PC-3 (cell line): ENCODE data around the gene TPM1. TPM values are rescaled to one million over a fixed set of nuclear protein-coding genes. Genes with fewer than 3 reads are reported as not detected.

ENCODE experiments used
- ATAC-seq: fragments of 200-7000 bp; cut with Tn5 transposase; 2 replicates; pipeline ENCODE4 v1.9.1; 2020; ENCODE audit warnings: mild to moderate bottlenecking, moderate library complexity
- BruUV-seq: library from RNA; stranded (reverse); fragments of 400-500 nt; replicated peaks from 2 replicates; lab custom pipeline; 2021; lab: Mats Ljungman, UMichigan
- CTCF ChIA-PET: fragments of 300-600 bp; sonication (Branson Sonifier 250); formaldehyde crosslinking; loops from one replicate; lab custom pipeline; 2022; ENCODE audit warnings: antibody characterized with exemption; lab: Charles Lee
- POLR2A ChIA-PET: fragments of 300-600 bp; sonication (Branson Sonifier 250); formaldehyde crosslinking; loops from one replicate; lab custom pipeline; 2022; ENCODE audit warnings: antibody characterized with exemption; ENCODE audit not compliant: unreplicated experiment; lab: Charles Lee
- DNase-seq: peaks from one replicate; pipeline ENCODE4 v3.0.0-alpha.2; 2015
- H2AFZ ChIP-seq: fragments of 300-600 bp; sonication (generic); 2 replicates; pipeline ENCODE4 v1.6.0; 2016; ENCODE audit warnings: antibody characterized with exemption, low read length
- H3F3A ChIP-seq: fragments of 300-600 bp; sonication (generic); one replicate; pipeline ENCODE4 v1.6.0; 2017; ENCODE audit warnings: antibody characterized with exemption, low read length, control low read depth, mild to moderate bottlenecking; ENCODE audit not compliant: unreplicated experiment
- H3K27ac ChIP-seq: fragments of 300-600 bp; sonication (generic); 2 replicates; pipeline ENCODE4 v1.5.1; 2016; ENCODE audit warnings: mild to moderate bottlenecking, low read length
- H3K27me3 ChIP-seq: fragments of 300-600 bp; sonication (generic); 2 replicates; pipeline ENCODE4 v1.6.1; 2016; ENCODE audit warnings: low read length, mixed read lengths
- H3K36me3 ChIP-seq: fragments of 300-600 bp; sonication (generic); 2 replicates; pipeline ENCODE4 v1.6.1; 2016; ENCODE audit warnings: low read depth, mixed run types, low read length, mixed read lengths
- H3K4me1 ChIP-seq: fragments of 300-600 bp; sonication (generic); 2 replicates; pipeline ENCODE4 v1.5.1; 2016; ENCODE audit warnings: low read length; ENCODE audit not compliant: insufficient read depth
- H3K4me2 ChIP-seq: fragments of 300-600 bp; sonication (generic); 2 replicates; pipeline ENCODE4 v1.6.0; 2016; ENCODE audit warnings: low read length
- H3K4me3 ChIP-seq: fragments of 300-600 bp; sonication (generic); 2 replicates; pipeline ENCODE4 v1.5.1; 2016; ENCODE audit warnings: mild to moderate bottlenecking, low read length, mixed read lengths
- H3K79me2 ChIP-seq: fragments of 300-600 bp; sonication (generic); 2 replicates; pipeline ENCODE4 v1.6.1; 2017; ENCODE audit warnings: low read length, mixed read lengths
- H3K9ac ChIP-seq: fragments of 300-600 bp; sonication (generic); 2 replicates; pipeline ENCODE4 v1.6.0; 2016; ENCODE audit warnings: mild to moderate bottlenecking, low read length
- H3K9me2 ChIP-seq: fragments of 300-600 bp; sonication (generic); replicated peaks from 2 replicates; pipeline ENCODE4 v1.6.1; 2016; ENCODE audit warnings: mixed run types, low read length, mixed read lengths
- H3K9me3 ChIP-seq: fragments of 300-600 bp; sonication (generic); 2 replicates; pipeline ENCODE4 v1.6.1; 2016; ENCODE audit warnings: low read length, mixed read lengths
- H4K20me1 ChIP-seq: fragments of 300-600 bp; sonication (generic); 2 replicates; pipeline ENCODE4 v1.6.1; 2016; ENCODE audit warnings: low read length, mixed read lengths
- EZH2 ChIP-seq: fragments of 300-600 bp; sonication (generic); IDR thresholded peaks from one replicate; pipeline ENCODE4 v1.6.1; 2017; ENCODE audit warnings: antibody characterized with exemption, mild to moderate bottlenecking, low read length; ENCODE audit not compliant: unreplicated experiment
- EZH2phosphoT487 ChIP-seq: fragments of 300-600 bp; sonication (generic); IDR thresholded peaks from 2 replicates; pipeline ENCODE4 v1.6.1; 2018; ENCODE audit warnings: mild to moderate bottlenecking, antibody characterized with exemption, low read length, borderline replicate concordance
- intact Hi-C: fragments of 100-400 bp; cut with micrococcal nuclease; formaldehyde crosslinking; loops from 2 replicates; pipeline ENCODE4 v1.9.0; 2023
- total RNA-seq: library from RNA; depleted of rRNA; stranded (reverse); fragments of >200 nt; gene quantifications from 2 replicates; pipeline ENCODE4 v1.2.3, GENCODE V29; 2014
- TF ChIP-seq, protein P1 (sequence below): fragments of 300-600 bp; sonication (generic); conservative IDR thresholded peaks from 2 replicates; pipeline ENCODE4 v1.5.1; 2017; ENCODE audit warnings: antibody characterized with exemption, low read depth, mild to moderate bottlenecking, low read length

Gene TPM1
- total RNA-seq, 1 experiment from 2014 or later: 127 TPM

DNA sequence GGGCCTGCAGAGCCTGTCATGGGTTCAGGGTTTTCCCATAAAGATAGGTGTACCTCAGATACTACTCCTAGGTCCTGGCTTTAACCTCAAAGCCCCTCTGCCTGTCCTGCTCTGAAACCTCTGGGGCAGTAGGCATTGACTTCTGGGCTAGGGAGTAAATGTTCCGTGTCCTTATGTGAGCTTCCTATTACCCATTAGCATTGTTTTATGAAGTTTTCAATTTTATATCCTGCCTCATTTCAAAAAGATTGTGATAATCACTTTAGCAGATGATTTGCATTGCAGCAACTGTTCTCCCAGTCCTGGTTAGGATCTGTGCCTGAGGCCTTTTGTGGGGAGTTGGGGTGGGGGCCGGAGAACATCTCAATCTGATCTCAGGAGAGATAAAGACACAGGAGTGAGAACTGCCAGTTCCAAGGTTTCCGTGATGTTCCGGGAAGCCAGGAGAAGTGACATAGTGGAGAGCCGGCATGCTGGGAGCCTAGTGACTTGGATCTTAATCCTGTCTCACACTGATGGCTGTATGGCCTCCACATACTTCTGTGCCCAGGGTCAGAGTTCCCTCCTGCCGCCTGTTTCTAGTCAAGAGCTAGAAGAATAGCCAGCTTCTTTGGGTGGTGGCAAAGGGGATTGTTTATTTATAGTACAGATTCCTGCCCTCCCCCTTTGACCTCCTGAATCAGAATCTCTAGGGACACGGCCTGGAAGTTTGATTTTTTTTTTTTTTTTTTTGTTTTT, 10.6 kb downstream of the TPM1 start:
- Histone ChIP-seq H3K27ac (no peak overlapping the region), H3K4me2 (no peak overlapping the region), H3K4me3 (no peak overlapping the region), H3K79me2 (peaks cover 77% of the 10 kb centered on the region), H4K20me1 (no peaks in the 10 kb centered on the region), H3K9me3 (no peaks in the 10 kb centered on the region), H3K27me3 (no peaks in the 10 kb centered on the region), H3K9ac (no peak overlapping the region), H2AFZ (no peak overlapping the region), H3F3A (no peaks in the 10 kb centered on the region), H3K9me2 (no peaks in the 10 kb centered on the region), H3K4me1 (peaks cover 23% of the 10 kb centered on the region), H3K36me3 (peaks cover 9% of the 10 kb centered on the region; the same call in 1 of the 2 replicates)
- intact Hi-C loops: no loop called here
- TF ChIP-seq EZH2phosphoT487 (no peak), EZH2 (no peak)
- TF ChIP-seq, protein P1, sequence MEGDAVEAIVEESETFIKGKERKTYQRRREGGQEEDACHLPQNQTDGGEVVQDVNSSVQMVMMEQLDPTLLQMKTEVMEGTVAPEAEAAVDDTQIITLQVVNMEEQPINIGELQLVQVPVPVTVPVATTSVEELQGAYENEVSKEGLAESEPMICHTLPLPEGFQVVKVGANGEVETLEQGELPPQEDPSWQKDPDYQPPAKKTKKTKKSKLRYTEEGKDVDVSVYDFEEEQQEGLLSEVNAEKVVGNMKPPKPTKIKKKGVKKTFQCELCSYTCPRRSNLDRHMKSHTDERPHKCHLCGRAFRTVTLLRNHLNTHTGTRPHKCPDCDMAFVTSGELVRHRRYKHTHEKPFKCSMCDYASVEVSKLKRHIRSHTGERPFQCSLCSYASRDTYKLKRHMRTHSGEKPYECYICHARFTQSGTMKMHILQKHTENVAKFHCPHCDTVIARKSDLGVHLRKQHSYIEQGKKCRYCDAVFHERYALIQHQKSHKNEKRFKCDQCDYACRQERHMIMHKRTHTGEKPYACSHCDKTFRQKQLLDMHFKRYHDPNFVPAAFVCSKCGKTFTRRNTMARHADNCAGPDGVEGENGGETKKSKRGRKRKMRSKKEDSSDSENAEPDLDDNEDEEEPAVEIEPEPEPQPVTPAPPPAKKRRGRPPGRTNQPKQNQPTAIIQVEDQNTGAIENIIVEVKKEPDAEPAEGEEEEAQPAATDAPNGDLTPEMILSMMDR: no peak
- ATAC-seq (no peak), DNase-seq (no peak)
- CTCF ChIA-PET: no interaction called here
- BruUV-seq: no TSS peak
- POLR2A ChIA-PET: no interaction called here

DNA sequence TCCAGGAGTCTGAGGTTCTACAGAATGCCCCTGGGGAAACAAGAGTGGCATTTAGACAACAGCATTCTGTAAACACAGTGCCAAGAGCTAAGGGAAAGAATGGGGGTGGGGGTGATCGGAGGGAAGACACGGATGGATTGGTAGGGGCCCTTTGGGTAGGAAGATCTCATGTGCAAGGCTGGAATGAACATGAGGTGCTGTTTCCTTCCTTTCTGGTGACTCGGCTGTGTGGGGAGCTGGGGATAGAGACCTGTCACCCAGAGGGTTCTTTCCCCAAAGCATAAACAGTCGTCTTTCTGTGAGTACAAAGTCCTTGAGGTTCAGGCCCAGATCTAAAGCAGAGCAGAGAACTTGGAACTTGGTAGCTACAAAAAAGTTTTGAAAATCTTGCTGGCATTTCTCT, 11.7 kb downstream of the TPM1 start:
- Histone ChIP-seq H3K79me2 (peaks cover 68% of the 10 kb centered on the region), H3K4me3 (no peak overlapping the region), H3K4me2 (no peak overlapping the region), H3K4me1 (peaks cover 23% of the 10 kb centered on the region), H3K27ac (no peak overlapping the region), H3K36me3 (peaks cover 12% of the 10 kb centered on the region; the same call in 1 of the 2 replicates), H2AFZ (no peak overlapping the region), H3K9me3 (no peaks in the 10 kb centered on the region), H4K20me1 (no peaks in the 10 kb centered on the region), H3F3A (no peaks in the 10 kb centered on the region), H3K9ac (no peak overlapping the region), H3K9me2 (no peaks in the 10 kb centered on the region), H3K27me3 (no peaks in the 10 kb centered on the region)
- DNase-seq (no peak), ATAC-seq (no peak)
- POLR2A ChIA-PET: interaction anchor here (0.6 kb wide), 1 partner anchor 154 kb away, joined by 4 read pairs; no protein-coding TSS in a partner anchor
- TF ChIP-seq EZH2phosphoT487 (no peak), EZH2 (no peak)
- TF ChIP-seq, protein P1: no peak
- no TSS peak for BruUV-seq
- CTCF ChIA-PET: no interaction called here
- intact Hi-C loops: no loop called here

DNA sequence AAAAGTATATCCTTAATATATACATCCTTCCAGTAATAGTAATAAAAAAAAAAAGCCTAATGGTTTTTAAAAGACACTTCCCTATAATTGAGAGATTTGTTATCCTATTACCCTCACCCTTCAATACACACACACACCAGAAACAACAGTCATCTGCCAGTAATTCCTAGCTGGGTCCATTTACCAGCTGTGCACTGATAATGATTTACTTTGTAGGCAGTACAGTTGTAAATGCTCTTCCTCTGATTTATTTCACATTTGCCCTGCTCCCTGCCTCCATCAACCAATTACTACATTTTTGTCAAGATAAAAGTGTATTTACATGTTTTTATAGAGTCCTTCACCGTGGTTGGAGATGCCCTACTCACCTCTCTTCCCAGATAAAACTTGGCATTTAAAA, 12.4 kb downstream of the TPM1 start:
- CTCF ChIA-PET: no interaction called here

More for the DNA sequence above, 12.4 kb downstream of the TPM1 start:
- ATAC-seq (no peak), DNase-seq (no peak)
- POLR2A ChIA-PET: no interaction called here
- H3K9me2 ChIP-seq: no peaks in the 10 kb centered on the region
- no peaks in the 10 kb centered on the region for H3K27me3 ChIP-seq
- H3K36me3 ChIP-seq: peaks cover 17% of the 10 kb centered on the region; the same call in 1 of the 2 replicates
- no TSS peak for BruUV-seq
- intact Hi-C loops: no loop called here
- H3K9ac ChIP-seq: no peak overlapping the region
- TF ChIP-seq, protein P1: no peak
- TF ChIP-seq EZH2phosphoT487: no peak
- TF ChIP-seq EZH2: no peak
- no peaks in the 10 kb centered on the region for H3F3A ChIP-seq
- no peak overlapping the region for H3K27ac ChIP-seq
- no peak overlapping the region for H2AFZ ChIP-seq
- H3K4me2 ChIP-seq: no peak overlapping the region
- H3K79me2 ChIP-seq: peaks cover 61% of the 10 kb centered on the region
- no peak overlapping the region for H3K4me3 ChIP-seq
- no peaks in the 10 kb centered on the region for H3K9me3 ChIP-seq
- H4K20me1 ChIP-seq: no peaks in the 10 kb centered on the region
- H3K4me1 ChIP-seq: peaks cover 20% of the 10 kb centered on the region
